DND-41 (cell line): Measurements from ENCODE around the gene FAM20C.

Source experiments
- CTCF ChIP-seq: IDR thresholded peaks from 2 replicates; pipeline ENCODE4 v1.5.1; 2012; ENCODE audit warnings: borderline replicate concordance, low read length, moderate library complexity, mild to moderate bottlenecking; ENCODE audit not compliant: poor library complexity, severe bottlenecking; ENCODE audit errors: extremely low read depth
- EZH2 ChIP-seq: IDR thresholded peaks from 3 replicates; pipeline ENCODE4 v1.6.1; 2012; ENCODE audit warnings: borderline replicate concordance, low read depth, mild to moderate bottlenecking, moderate library complexity, low read length, inconsistent platforms; ENCODE audit not compliant: severe bottlenecking

- no peak for TF ChIP-seq CTCF
- no peak for TF ChIP-seq EZH2
Measured at GRCh38 chr7:179948-180694, 12.2 kb upstream of the FAM20C start.
